ENCODE measurements around the gene MMP15.
A peak's percentile ranks its signal among the peaks of the same experiment; 100 is the strongest.

The MMP15 gene

GRCh38 chr16:57982385-57982784 lies 43.2 kb upstream of the MMP15 start:
- TF ChIP-seq POLR2A (IDR thresholded peaks at IDR 0.05; ENCODE audit: extremely low read depth, insufficient read length): no peak
- TF ChIP-seq MAX (IDR thresholded peaks at IDR 0.05; ENCODE audit: low read depth, low read length): no peak
- TF ChIP-seq MYC (IDR thresholded peaks at IDR 0.05; ENCODE audit: low read depth, low read length): no peak
- TF ChIP-seq CTCF (IDR thresholded peaks at IDR 0.05; ENCODE audit: low read depth, low read length): no peak
- no peak overlapping the region for H3K4me3 ChIP-seq (ENCODE audit: low read depth, low read length)
- DNase-seq (ENCODE audit: low read depth): no peak

GRCh38 chr16:57984443-57985203 lies 40.9 kb upstream of the MMP15 start:
- DNase-seq (ENCODE audit: low read depth): peak; percentile 21
- no peak overlapping the region for H3K4me3 ChIP-seq (ENCODE audit: low read depth, low read length)
- TF ChIP-seq CTCF (IDR thresholded peaks at IDR 0.05; ENCODE audit: low read depth, low read length) (no peak), MYC (IDR thresholded peaks at IDR 0.05; ENCODE audit: low read depth, low read length) (no peak), POLR2A (IDR thresholded peaks at IDR 0.05; ENCODE audit: extremely low read depth, insufficient read length) (no peak), MAX (IDR thresholded peaks at IDR 0.05; ENCODE audit: low read depth, low read length) (no peak)

- DNase-seq (ENCODE audit: low read depth): no peak
- TF ChIP-seq POLR2A (IDR thresholded peaks at IDR 0.05; ENCODE audit: extremely low read depth, insufficient read length) (no peak), CTCF (IDR thresholded peaks at IDR 0.05; ENCODE audit: low read depth, low read length) (no peak), MAX (IDR thresholded peaks at IDR 0.05; ENCODE audit: low read depth, low read length) (no peak), MYC (IDR thresholded peaks at IDR 0.05; ENCODE audit: low read depth, low read length) (no peak)
- no peak overlapping the region for H3K4me3 ChIP-seq (ENCODE audit: low read depth, low read length)
These were observed 40.1 kb upstream of the MMP15 start for GRCh38 chr16:57985204-57986181.

GRCh38 chr16:57986196-57986595 lies 39.4 kb upstream of the MMP15 start:
- no peak for TF ChIP-seq CTCF (IDR thresholded peaks at IDR 0.05; ENCODE audit: low read depth, low read length)
- no peak for DNase-seq (ENCODE audit: low read depth)
- H3K4me3 ChIP-seq (ENCODE audit: low read depth, low read length): no peak overlapping the region

- H3K4me3 ChIP-seq (ENCODE audit: low read depth, low read length): no peak overlapping the region
- TF ChIP-seq CTCF (IDR thresholded peaks at IDR 0.05; ENCODE audit: low read depth, low read length) (no peak), MAX (IDR thresholded peaks at IDR 0.05; ENCODE audit: low read depth, low read length) (no peak), MYC (IDR thresholded peaks at IDR 0.05; ENCODE audit: low read depth, low read length) (no peak), POLR2A (IDR thresholded peaks at IDR 0.05; ENCODE audit: extremely low read depth, insufficient read length) (no peak)
- no peak for DNase-seq (ENCODE audit: low read depth)
These were observed 37.9 kb upstream of the MMP15 start for GRCh38 chr16:57987441-57988177.

Data from NB4 (cell line).